ENCODE data around the gene CYP2A7. TPM values are rescaled to one million over a fixed set of nuclear protein-coding genes. Genes with fewer than 3 reads are reported as not detected.
A peak's percentile ranks its signal among the peaks of the same experiment; 100 is the strongest.
"Not testable (repeated sequence)": the region's sequence is repeated elsewhere in the genome, so short reads cannot be mapped to it uniquely, and the experiment has no call there.

CYP2A7 gene, protein sequence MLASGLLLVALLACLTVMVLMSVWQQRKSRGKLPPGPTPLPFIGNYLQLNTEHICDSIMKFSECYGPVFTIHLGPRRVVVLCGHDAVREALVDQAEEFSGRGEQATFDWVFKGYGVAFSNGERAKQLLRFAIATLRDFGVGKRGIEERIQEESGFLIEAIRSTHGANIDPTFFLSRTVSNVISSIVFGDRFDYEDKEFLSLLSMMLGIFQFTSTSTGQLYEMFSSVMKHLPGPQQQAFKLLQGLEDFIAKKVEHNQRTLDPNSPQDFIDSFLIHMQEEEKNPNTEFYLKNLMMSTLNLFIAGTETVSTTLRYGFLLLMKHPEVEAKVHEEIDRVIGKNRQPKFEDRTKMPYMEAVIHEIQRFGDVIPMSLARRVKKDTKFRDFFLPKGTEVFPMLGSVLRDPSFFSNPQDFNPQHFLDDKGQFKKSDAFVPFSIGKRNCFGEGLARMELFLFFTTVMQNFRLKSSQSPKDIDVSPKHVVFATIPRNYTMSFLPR
- total RNA-seq: 4.9 TPM

DNA sequence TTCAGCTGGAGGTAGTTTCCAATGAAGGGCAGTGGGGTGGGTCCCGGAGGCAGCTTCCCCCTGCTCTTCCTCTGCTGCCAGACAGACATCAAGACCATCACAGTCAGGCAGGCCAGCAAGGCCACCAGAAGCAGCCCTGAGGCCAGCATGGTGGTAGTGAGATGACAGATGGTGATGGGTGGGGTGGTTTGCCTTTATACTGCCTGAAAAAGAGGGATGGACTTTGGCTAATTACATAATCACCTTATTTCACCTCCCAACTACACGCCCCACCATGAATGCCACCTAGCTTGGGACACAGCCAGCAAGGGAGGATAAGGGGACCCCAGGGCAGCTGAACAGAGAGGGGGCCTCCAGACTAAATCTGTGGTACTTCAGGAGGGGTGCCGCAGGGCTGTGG is at the start of gene CYP2A7:
Gene CYP2A7, minus strand, starts transcription at position 170 of the 400 bp plus-strand sequence. Its CDS starts 21 bp downstream, at position 149.
- H3K27me3 ChIP-seq; H3K36me3 ChIP-seq; DNase-seq (ENCODE audit: extremely low spot score in 2 of 2); H3K4me1 ChIP-seq; H3K4me3 ChIP-seq; H3K9me3 ChIP-seq; H3K27ac ChIP-seq; intact Hi-C loops (cut with DNase I): not testable (repeated sequence)

DNA sequence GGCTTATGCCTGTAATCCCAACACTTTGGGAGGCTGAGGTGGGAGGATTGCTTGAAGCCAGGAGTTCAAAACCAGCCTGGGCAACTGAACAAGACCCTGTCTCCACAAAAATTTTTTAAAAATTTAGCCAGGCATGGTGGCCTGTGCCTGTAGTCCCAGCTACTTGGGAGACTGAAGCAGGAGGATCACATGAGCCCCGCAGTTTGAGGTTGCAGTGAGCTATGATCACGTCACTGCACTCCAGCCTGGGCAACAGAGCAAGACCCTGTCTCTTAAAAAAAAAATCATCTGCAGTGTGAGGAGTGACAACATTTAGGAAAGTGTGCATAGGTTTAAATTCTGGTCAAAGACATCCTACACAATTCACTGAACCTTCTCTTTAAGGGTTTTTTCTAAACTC is 48.8 kb upstream of the CYP2A7 start:
- intact Hi-C loops (cut with DNase I); H3K27ac ChIP-seq; H3K27me3 ChIP-seq; H3K36me3 ChIP-seq; H3K9me3 ChIP-seq; H3K4me1 ChIP-seq; H3K4me3 ChIP-seq: not testable (repeated sequence)
- DNase-seq (ENCODE audit: extremely low spot score in 2 of 2): peak in 1 of 2 donors; percentile 22

DNA sequence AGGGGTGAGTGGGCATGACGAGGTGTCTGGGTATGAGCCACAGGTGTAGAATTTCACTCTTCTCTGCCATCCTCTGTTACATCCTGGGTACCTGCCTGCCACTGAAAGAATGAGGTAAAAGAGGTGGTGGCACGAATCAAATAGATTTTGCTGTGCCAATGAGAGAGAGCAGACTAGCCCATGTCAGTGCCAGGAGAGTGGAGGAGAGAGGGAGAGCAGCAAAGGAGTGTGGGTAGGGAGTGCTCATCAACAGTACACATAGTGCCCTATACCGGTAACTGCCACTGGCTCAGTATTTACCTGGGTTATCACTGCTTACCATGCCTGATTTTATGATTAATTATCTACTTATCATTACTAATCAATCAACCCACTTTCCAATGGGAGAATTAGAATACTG is 47.9 kb upstream of the CYP2A7 start:
- intact Hi-C loops (cut with DNase I); H3K4me1 ChIP-seq; H3K27me3 ChIP-seq; H3K9me3 ChIP-seq; H3K4me3 ChIP-seq; H3K36me3 ChIP-seq; H3K27ac ChIP-seq: not testable (repeated sequence)
- DNase-seq (ENCODE audit: extremely low spot score in 2 of 2): peak in 1 of 2 donors; percentile 16

DNA sequence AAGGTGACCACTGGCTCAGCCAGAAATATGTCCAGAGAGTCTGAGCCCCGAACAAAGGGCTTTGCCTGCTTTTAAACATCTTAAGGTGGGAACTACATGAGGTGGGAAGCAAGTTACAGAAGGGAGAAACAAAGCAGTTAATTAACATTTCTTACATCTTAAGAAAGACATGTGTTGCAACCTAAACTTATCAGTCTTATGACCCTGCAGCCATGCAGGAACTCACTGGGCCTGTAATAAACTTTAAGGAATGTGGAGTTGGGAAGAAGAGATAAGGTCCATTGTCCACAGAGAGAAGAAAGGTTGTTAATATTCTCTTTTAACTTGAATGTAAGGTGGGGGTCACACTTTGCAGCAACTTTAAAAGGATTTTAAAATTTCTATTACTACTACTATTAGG is 46.8 kb upstream of the CYP2A7 start:
- Histone ChIP-seq H3K27ac (no peak overlapping the region), H3K27me3 (no peaks in the 10 kb centered on the region), H3K4me1 (no peaks in the 10 kb centered on the region), H3K36me3 (no peaks in the 10 kb centered on the region), H3K4me3 (no peak overlapping the region), H3K9me3 (no peaks in the 10 kb centered on the region)
- intact Hi-C loops (cut with DNase I): no loop called here
- TF ChIP-seq POLR2AphosphoS5 (IDR thresholded peaks at IDR 0.05; ENCODE audit: insufficient read depth in 1 of 2, low read depth in 1 of 2): no peak
- TF ChIP-seq, protein P1, sequence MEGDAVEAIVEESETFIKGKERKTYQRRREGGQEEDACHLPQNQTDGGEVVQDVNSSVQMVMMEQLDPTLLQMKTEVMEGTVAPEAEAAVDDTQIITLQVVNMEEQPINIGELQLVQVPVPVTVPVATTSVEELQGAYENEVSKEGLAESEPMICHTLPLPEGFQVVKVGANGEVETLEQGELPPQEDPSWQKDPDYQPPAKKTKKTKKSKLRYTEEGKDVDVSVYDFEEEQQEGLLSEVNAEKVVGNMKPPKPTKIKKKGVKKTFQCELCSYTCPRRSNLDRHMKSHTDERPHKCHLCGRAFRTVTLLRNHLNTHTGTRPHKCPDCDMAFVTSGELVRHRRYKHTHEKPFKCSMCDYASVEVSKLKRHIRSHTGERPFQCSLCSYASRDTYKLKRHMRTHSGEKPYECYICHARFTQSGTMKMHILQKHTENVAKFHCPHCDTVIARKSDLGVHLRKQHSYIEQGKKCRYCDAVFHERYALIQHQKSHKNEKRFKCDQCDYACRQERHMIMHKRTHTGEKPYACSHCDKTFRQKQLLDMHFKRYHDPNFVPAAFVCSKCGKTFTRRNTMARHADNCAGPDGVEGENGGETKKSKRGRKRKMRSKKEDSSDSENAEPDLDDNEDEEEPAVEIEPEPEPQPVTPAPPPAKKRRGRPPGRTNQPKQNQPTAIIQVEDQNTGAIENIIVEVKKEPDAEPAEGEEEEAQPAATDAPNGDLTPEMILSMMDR (IDR thresholded peaks at IDR 0.05): no peak
- TF ChIP-seq POLR2A (IDR thresholded peaks at IDR 0.05): no peak
- DNase-seq (ENCODE audit: extremely low spot score in 2 of 2): no peak

DNA sequence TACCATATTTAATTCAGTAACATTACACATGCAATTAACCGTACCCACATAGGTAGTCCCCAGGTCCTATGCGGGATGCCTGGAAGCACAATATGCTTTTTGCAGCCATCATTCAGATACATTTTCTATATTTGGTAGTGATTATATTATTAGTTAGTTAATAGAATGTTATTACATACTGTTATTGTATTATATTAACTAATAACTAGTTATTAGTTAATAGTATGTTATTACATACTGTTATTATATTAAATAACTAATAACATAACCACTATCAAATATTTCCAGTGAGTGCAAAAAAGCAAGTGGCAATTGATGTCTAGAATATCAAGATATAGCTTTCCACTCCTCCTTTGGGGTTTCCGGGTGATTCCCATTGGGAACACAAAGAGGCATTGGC is 45.5 kb upstream of the CYP2A7 start:
- Histone ChIP-seq H3K4me1 (peaks cover 8% of the 10 kb centered on the region), H3K27ac (no peak overlapping the region), H3K36me3 (no peaks in the 10 kb centered on the region), H3K9me3 (no peaks in the 10 kb centered on the region), H3K4me3 (no peak overlapping the region), H3K27me3 (no peaks in the 10 kb centered on the region)
- no peak for DNase-seq (ENCODE audit: extremely low spot score in 2 of 2)
- TF ChIP-seq, protein P1 (IDR thresholded peaks at IDR 0.05): no peak
- no peak for TF ChIP-seq POLR2AphosphoS5 (IDR thresholded peaks at IDR 0.05; ENCODE audit: insufficient read depth in 1 of 2, low read depth in 1 of 2)
- TF ChIP-seq POLR2A (IDR thresholded peaks at IDR 0.05): no peak
- intact Hi-C loops (cut with DNase I): no loop called here

DNA sequence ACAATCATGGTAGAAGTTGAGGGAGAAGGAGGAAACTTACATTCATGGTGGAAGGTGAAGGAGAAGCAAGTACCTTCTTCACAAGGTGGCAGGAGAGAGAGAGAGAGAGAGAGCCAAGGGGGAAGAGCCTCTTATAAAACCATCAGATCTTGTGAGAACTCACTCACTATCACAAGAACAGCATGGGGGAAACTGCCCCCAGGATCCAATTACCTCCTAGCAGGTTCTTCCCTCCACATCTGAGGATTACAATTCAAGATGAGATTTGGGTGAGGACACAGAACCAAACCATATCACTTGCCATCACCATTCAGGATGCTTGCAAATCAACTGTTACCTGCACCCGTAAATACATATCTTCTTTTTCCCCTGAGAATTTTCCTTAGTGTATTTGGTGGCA is 44.2 kb upstream of the CYP2A7 start:
- H3K9me3 ChIP-seq; H3K4me3 ChIP-seq; H3K36me3 ChIP-seq; H3K27ac ChIP-seq; H3K27me3 ChIP-seq; intact Hi-C loops (cut with DNase I); DNase-seq (ENCODE audit: extremely low spot score in 2 of 2): not testable (repeated sequence)
- H3K4me1 ChIP-seq: peaks cover 18% of the 10 kb centered on the region

DNA sequence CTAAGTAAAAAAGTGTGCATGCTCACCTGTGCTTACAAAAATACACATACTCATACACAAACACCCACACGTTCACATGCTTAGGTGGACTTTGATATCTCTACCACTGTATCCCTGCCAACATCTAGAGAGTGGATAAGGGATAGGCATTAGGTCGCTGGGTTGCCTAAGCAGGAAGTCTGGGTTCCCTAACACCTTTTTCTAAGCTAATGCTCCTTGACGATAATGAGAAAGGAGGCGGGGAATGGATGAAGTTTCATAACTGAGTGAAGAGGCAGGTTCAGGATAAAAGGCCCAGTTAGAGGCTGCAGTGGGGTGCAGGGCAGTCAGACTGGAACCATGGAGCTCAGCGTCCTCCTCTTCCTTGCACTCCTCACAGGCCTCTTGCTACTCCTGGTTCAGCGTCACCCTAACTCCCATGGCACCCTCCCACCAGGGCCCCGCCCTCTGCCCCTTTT is 41.9 kb upstream of the CYP2A7 start:
- Histone ChIP-seq H3K36me3 (no peaks in the 10 kb centered on the region), H3K27ac (no peak overlapping the region), H3K4me1 (peaks cover 22% of the 10 kb centered on the region), H3K27me3 (no peaks in the 10 kb centered on the region), H3K4me3 (no peak overlapping the region), H3K9me3 (no peaks in the 10 kb centered on the region)
- TF ChIP-seq, protein P1 (IDR thresholded peaks at IDR 0.05): no peak
- no peak for TF ChIP-seq POLR2A (IDR thresholded peaks at IDR 0.05)
- TF ChIP-seq POLR2AphosphoS5 (IDR thresholded peaks at IDR 0.05; ENCODE audit: insufficient read depth in 1 of 2, low read depth in 1 of 2): no peak
- intact Hi-C loops (cut with DNase I): no loop called here
- no peak for DNase-seq (ENCODE audit: extremely low spot score in 2 of 2)

DNA sequence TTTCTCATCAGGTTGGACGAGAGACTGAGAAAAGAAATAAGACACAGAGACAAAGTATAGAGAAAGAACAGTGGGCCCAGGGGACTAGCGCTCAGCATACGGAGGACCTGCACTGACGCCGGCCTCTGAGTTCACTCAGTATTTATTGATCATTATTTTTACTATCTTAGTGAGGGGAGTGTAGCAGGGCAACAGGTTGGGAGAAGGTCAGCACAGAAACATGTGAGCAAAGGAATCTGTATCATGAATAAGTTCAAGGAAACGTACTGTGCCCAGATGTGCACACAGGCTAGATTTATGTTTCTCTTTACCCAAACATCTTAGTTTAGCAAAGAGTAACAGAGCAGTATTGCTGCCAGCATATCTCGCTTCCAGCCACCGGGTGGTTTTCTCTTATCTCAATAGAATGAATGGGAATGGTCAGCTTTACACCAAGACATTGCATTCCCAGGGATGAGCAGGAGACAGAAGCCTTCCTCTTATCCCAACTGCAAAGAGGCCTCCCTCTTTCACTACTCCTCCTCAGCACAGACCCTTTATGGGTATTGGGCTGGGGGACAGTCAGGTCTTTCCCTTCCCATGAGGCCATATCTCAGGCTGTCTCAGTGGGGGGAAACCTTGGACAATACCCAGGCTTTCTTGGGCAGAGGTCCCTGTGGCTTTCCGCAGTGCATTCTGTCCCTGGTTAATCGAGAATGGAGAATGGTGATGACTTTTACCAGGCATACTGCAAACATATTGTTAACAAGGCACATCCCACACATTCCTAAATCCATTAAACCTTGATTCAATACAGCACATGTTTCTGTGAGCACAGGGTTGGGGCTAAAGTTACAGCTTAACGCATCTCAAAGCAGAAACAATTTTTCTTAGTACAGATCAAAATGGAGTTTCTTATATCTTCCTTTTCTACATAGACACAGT is 40.5 kb upstream of the CYP2A7 start:
- Histone ChIP-seq H3K4me1 (peaks cover 22% of the 10 kb centered on the region), H3K27ac (peak overlapping the region; percentile 27)
- H3K9me3 ChIP-seq; H3K4me3 ChIP-seq; DNase-seq (ENCODE audit: extremely low spot score in 2 of 2); intact Hi-C loops (cut with DNase I); H3K27me3 ChIP-seq; H3K36me3 ChIP-seq: not testable (repeated sequence)

All from vagina (tissue), 2 donors.